HG02588 (cell line): Measurements from ENCODE around the gene COA4.

ENCODE experiments used
- ATAC-seq: cut with Tn5 transposase; IDR thresholded peaks from one replicate; pipeline ENCODE4 v1.9.1; 2021; ENCODE audit warnings: mild to moderate bottlenecking, moderate library complexity; ENCODE audit not compliant: unreplicated experiment

Gene COA4

DNA sequence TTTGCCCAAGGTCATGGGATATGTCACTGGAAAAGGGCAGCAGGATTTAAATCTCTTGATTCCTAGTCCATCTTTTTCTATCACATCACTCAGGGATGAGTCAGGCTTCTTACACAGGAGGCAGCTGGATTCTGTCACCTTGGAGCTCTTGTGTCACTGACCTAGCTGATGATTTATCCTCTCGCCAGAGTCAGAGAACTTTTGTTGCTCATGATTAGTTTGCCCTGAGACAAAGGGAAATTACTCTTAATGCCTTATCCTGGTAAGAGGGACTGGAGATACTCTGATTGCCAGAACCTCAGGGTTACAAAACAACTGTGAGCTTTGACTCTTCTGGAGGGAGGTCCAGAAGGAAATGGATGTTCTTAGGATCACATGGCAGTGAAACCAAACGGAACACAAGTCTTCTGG, 10.1 kb downstream of the COA4 start:
- ATAC-seq = no peak

DNA sequence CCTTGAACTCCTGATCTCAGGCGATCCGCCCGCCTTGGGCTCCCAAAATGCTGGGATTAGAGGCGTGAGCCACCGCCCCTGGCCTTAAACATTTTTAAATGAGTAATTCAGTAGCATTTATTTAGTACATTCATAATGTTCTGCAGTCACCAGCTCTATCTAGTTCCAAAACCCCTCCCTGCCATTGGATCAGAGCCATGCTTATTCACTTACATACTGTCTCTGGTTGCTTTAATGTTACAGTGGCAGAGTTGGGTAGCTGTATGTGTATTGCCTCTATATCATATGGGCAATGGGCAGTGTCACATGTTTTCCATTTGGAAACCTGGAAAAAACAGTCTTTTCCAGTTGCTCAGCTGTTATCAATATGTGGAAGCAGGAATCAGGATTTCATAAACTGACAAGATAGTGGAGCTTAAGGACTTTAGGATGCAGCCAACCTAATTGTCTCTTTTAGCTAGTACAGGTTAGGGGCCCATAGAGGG, 10.5 kb downstream of the COA4 start:
- ATAC-seq = no peak

DNA sequence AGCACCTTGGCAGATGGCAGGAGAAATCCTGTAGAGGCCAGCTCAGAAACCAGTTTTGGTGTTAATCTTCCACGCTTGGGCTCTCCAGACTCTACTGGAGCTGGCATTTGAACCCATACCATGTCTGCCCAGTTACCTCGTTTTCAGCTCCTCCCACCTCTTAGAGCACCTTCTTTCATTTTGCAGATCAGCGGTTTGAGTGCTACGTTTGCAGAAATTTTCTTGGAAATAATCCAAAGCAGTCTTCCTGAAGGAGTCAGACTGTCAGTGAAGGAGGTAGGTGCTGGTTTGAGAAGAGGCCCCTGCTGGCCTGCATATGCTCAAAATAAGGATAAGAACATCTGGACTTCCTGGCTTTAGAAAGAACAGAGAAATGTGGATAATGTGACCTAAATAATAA, 13.7 kb downstream of the COA4 start:
- no peak for ATAC-seq

DNA sequence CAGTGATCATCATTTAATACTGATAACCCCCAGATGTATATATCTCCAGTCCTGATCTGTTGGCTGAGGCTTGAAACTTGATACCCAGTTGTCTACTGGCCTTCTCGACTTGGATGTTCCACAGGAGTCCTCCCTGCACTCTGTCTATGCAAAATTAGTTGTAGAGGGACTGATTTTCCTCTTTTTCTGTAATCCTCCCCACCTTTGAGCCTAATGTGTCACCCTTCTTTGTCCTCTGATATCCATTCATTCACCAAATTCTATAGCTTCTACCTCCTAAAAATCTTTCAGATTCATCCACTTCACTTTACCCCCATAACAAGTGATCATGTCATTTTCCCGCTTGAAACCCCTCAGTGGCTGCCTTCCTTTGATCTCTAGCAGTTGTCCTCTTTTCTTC, 16.4 kb downstream of the COA4 start:
- ATAC-seq = no peak

DNA sequence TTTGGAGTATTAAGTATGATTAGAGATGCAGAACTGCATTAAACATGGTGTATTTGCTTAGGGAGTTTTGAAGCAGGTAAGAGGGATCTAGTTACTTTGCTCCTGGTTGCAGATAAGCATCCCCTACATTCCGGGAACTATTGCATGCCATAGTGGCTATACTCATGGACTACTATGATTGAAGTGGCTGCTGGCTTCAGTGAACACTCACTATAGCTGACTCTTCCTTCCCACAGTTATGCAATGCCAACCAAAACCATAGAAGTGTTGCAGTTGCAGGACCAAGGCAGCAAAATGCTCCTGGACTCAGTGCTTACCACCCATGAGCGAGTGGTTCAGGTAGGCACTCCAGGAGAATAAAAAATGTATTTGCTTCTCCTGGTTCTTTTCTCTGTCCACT, 17.0 kb downstream of the COA4 start:
- no peak for ATAC-seq

DNA sequence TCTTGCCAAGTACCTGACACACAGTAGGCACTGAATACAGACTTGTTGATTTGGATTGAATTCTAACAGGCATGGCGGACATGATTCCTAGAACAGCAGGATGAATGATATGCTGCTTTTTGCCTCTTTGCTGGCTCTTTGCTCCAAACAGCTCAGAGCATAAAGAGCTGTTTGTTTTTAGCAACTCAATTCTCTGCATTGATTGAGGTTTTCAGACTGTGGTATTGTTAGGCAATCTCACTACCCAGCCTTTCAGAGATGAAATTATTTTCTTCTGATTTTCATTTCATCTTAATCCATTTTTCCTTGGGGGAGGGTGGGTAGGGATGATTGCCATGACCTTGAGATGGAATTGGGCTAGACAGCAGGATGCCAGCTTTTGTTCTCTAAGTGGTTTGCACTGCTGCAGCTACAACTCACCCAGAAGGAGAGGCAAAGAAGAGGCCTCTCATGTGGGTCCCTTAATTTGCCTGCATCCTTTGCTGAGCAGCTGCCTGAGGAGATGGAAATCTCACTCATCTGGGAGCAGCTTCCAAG, 20.5 kb downstream of the COA4 start:
- no peak for ATAC-seq

DNA sequence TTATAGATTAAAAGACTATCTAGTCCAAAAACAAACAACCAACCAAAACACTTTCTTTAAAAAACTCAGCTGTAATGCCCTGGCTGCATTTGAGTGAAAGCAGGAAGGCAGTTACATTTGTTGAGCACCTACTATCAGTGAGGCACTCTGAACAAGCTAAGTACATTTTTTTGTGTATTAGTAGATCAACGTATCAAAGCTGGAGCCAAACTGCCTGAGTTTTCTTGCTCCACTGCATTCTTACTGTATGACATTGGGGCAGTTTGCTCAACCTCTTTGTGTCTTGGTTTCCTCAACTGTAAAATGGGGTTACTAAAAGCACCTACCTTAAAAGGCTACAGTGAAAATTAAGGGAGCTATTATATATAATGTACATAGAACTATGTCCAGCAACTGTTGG, 22.0 kb downstream of the COA4 start:
- ATAC-seq = no peak

DNA sequence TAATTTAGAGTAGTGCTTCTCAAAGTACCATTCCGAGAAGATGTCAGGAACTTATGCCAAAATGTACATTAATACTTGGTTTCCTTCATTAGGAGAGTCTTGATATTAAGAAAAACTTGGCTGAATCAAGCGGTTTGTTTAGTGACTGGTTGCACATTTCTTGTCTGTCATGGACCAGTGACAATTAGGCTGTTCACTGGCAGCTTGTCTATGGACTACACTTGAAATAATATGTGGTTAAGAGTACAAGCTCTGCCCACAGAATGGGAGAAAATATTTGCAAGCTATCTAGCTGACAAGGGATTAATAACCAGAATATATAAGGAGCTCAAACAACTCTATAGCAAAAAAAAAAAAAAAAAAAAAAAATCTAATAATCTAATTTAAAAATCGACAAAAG, 24.6 kb downstream of the COA4 start:
- no peak for ATAC-seq

DNA sequence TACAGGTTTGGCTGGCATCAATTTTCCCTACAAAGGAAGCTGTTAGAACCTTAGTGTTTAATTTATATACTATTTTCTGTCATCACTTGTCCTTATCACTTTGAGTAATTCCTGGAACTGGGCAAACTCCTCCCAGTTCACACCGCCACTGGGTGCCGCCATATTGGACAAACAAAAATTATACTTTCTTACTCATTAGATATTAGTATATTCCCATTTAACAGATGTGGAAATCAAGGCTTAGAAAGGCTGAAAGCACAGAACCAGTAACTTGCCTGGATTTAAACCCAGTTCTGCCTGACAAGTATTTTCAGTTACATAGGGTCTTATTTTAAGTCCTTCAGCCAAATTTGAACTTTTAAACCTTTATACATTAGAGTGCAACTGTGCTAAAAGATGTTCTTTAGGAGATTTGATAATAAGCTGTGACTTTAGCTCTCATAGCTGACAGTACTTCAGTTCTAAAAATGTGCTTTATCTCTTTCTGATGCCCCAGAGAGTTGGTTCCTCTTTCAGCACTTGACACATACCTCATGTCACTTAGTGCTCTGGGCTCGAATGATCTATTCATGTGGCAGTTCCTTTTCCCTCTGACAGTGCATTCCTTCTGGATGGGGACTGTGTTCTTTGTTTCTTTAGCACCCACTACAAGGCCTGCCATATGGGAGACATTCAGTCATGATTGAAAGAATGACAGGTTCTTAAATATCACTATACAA, 25.4 kb downstream of the COA4 start:
- ATAC-seq = no peak

DNA sequence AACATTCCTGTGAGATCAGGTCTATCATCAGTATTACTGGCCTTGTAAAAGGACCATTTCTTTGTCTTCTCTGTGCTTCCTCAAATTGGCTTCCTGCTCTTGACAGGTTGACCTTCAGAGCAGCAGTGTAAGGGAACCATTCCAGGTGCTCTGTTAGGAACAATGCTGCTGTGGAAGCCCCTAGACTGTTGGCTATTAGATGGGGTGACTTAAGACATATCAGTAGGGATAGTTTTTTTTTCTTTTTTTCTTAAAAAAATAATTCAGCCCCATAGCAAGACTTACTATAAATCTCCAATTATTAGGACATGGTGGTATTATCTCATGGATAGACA, 37.6 kb downstream of the COA4 start:
- no peak for ATAC-seq

DNA sequence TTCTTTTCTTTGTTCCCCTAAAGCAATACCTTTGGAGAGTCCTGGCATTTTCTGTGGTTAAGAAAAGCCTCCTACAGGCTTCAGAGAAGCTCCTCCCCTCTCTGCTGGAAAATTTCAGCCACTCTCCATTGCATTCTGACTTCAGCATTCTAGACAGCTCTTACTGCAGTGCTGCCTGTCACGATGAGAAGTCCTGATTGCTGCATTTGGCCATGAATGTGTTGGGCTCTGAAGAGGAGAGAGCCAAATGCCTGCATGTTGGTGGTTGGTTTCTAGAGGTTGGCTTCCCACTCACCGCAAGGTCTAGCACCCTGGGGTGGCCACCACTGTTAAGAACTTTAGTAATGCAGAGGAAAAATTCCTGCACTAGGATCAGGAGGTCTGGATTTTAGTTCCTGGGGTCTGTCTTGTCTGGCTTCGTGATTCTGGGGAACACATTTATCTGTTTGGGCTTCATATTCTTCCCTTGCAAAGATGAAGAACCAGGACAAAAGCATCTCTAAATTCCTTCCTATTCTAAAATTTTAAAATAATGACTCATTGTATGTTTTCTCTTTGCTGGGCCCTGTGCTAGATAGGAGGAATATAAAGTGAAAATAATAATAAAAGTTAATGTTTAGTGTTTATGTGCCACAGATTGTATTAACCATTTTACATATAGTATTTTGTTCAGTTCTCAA, 38.1 kb downstream of the COA4 start:
- ATAC-seq = no peak

DNA sequence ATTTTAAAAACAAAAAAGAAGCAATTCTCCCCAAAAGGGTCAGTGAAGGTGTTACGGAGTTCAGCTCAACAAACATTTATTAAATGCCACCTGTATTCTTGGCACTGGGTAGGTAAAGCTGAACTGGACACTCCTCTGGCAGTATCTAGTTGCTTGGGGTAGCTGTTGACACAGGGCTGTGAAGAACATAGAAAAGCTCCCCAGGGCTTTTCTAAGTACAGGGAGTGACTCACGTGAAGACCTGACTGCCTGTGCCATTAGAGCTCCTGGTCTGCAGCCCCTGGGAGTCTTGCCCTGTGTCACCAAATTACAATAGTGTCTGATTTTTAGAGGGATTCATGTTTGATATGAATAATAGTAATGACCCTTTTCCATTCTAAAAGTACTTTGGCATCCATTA, 43.6 kb downstream of the COA4 start:
- ATAC-seq = no peak

DNA sequence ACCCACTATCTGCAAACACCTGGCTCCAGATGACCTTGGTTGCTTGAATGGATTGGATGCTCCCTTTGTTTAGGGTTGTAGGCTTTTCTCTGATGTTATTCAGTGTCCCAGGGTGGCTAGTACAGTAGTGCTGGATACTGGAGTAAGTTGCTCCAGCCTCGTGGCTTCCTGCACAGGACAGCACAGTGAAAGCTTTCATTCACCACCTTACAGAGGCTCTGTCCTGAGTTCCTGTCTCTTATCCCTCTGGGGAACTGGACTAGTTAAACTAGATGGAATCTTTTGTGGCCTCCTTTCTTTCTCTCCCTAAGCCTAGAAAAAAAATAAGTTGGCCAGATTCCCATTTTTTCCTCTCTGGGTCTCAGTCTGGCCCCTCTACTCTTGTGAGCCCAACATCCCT, 46.4 kb downstream of the COA4 start:
- no peak for ATAC-seq
